ENCODE data around the gene CASD1. TPM values are rescaled to one million over a fixed set of nuclear protein-coding genes. Genes with fewer than 3 reads are reported as not detected.

The CASD1 gene
- total and polyA plus RNA-seq, 2 experiments from 2014 or later = 5.9 to 11.1 TPM

DNA sequence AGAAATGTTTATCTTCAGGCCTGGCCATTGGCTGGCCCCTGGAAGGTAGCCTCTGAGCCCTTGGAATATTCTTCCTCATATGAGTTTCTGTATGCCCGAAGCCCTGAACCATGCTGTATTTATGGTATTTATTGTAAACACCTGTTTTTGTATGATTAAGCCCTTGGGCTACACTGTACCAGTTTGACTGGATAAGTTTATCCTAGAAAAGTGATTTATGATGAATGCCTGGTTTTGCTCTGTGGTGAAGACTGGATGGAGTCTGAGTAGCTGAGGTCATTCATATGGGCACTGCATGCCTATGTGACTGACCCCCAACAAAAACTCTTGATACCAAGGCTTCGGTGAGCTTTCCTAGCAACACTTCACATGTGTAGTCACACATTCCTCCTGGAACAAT is 66.7 kb downstream of the CASD1 start:
- no peaks in the 10 kb centered on the region for H3K9me3 ChIP-seq (ENCODE audit: low read depth)
- peaks cover 10% of the 10 kb centered on the region for H3K4me1 ChIP-seq (ENCODE audit: insufficient read depth)
- no peak for TF ChIP-seq EZH2phosphoT487 (IDR thresholded peaks at IDR 0.05; ENCODE audit: insufficient read depth, low read depth)
- TF ChIP-seq EZH2 (IDR thresholded peaks at IDR 0.05; ENCODE audit: insufficient read depth, poor library complexity, severe bottlenecking) = no peak
- no peak overlapping the region for H3K27ac ChIP-seq
- H3K79me2 ChIP-seq (ENCODE audit: insufficient read depth) = no peaks in the 10 kb centered on the region
- 79 to 88% methylated on average over 2 of the region's 2 CpGs for WGBS, 2 experiments (ENCODE audit: low coverage in 1 of 2, low lambda C conversion rate in 2 of 2, missing lambda C conversion rate in 2 of 2)
- H3K4me2 ChIP-seq (ENCODE audit: unreplicated experiment) = no peak overlapping the region
- H4K20me1 ChIP-seq (ENCODE audit: insufficient read depth) = no peaks in the 10 kb centered on the region
- in situ Hi-C loops (cut with MboI) = no loop called here
- H3F3A ChIP-seq (ENCODE audit: insufficient read depth) = peaks cover 7% of the 10 kb centered on the region; the same call in 1 of the 2 replicates
- H2AFZ ChIP-seq = no peak overlapping the region
- 0 out of 2 replicates have a peak, but pooled peaks cover 3% of the 10 kb centered on the region for H3K9me2 ChIP-seq (ENCODE audit: insufficient read depth)
- DNase-seq = no peak
- H3K9ac ChIP-seq = no peak overlapping the region
- H3K4me3 ChIP-seq = no peak overlapping the region
- H3K36me3 ChIP-seq (ENCODE audit: low read depth) = no peaks in the 10 kb centered on the region
- no peaks in the 10 kb centered on the region for H3K27me3 ChIP-seq (replicated peaks; ENCODE audit: insufficient read depth)

DNA sequence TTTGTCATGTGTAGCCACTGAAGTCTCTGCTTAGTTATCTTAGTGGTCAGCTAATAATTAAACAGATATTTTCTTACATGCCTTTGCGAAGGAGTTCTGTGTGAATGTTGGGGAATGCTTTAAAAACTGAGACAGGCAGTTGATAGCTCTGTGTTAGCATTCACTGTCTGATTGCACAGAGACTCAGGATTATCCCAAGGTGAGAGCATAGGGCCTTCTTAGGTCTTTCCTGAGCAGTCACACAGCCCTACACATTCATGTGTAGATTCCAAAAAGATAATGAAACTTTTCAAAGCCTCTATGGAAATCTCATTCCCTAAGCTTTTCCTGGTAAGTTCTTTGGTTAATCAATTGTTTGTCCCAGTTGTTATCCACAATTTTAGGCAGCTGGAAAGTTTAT is 67.7 kb downstream of the CASD1 start:
- DNase-seq = no peak
- Histone ChIP-seq H3K27me3 (replicated peaks; ENCODE audit: insufficient read depth) (no peaks in the 10 kb centered on the region), H3K79me2 (ENCODE audit: insufficient read depth) (no peaks in the 10 kb centered on the region)

DNA sequence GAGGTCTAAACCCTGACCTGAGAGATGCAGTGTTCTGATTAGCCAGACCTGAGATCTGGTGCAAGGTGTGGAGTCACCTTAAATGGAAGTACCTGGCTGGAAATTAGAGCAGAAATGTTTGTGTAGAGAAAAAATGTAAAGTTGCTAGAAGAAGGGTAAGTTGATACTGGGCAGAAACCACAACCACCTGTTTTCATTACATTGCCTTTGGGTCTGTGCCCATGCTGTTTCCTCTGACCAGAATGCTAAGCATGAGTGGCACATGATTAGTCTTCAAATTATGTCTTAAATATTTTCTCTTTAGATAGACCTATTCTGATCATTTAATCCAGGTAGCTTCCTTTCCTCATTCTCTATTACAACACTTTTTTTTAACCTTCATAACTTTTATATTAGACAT is 69.0 kb downstream of the CASD1 start:
- Histone ChIP-seq H3F3A (ENCODE audit: insufficient read depth) (peaks cover 7% of the 10 kb centered on the region; the same call in 1 of the 2 replicates), H3K27me3 (replicated peaks; ENCODE audit: insufficient read depth) (no peaks in the 10 kb centered on the region), H3K79me2 (ENCODE audit: insufficient read depth) (no peaks in the 10 kb centered on the region), H3K4me2 (ENCODE audit: unreplicated experiment) (no peak overlapping the region), H3K9me2 (ENCODE audit: insufficient read depth) (0 out of 2 replicates have a peak, but pooled peaks cover 3% of the 10 kb centered on the region), H3K27ac (no peak overlapping the region), H3K9me3 (ENCODE audit: low read depth) (no peaks in the 10 kb centered on the region), H3K4me3 (no peak overlapping the region), H4K20me1 (ENCODE audit: insufficient read depth) (no peaks in the 10 kb centered on the region), H2AFZ (no peak overlapping the region), H3K4me1 (ENCODE audit: insufficient read depth) (peaks cover 10% of the 10 kb centered on the region), H3K9ac (no peak overlapping the region), H3K36me3 (ENCODE audit: low read depth) (no peaks in the 10 kb centered on the region)
- no peak for DNase-seq
- TF ChIP-seq EZH2 (IDR thresholded peaks at IDR 0.05; ENCODE audit: insufficient read depth, poor library complexity, severe bottlenecking) = no peak
- TF ChIP-seq EZH2phosphoT487 (IDR thresholded peaks at IDR 0.05; ENCODE audit: insufficient read depth, low read depth) = no peak
- in situ Hi-C loops (cut with MboI) = no loop called here

More for the DNA sequence above, 67.7 kb downstream of the CASD1 start:
- no peak overlapping the region for H3K27ac ChIP-seq
- H3K4me2 ChIP-seq (ENCODE audit: unreplicated experiment) = no peak overlapping the region
- TF ChIP-seq EZH2 (IDR thresholded peaks at IDR 0.05; ENCODE audit: insufficient read depth, poor library complexity, severe bottlenecking) = no peak
- TF ChIP-seq EZH2phosphoT487 (IDR thresholded peaks at IDR 0.05; ENCODE audit: insufficient read depth, low read depth) = no peak
- 0 out of 2 replicates have a peak, but pooled peaks cover 3% of the 10 kb centered on the region for H3K9me2 ChIP-seq (ENCODE audit: insufficient read depth)
- no peaks in the 10 kb centered on the region for H3K9me3 ChIP-seq (ENCODE audit: low read depth)
- in situ Hi-C loops (cut with MboI) = no loop called here
- 92 to 95% methylated on average over 1 of the region's 1 CpG for WGBS, 2 experiments (ENCODE audit: low coverage in 1 of 2, low lambda C conversion rate in 2 of 2, missing lambda C conversion rate in 2 of 2)
- peaks cover 7% of the 10 kb centered on the region; the same call in 1 of the 2 replicates for H3F3A ChIP-seq (ENCODE audit: insufficient read depth)
- peaks cover 10% of the 10 kb centered on the region for H3K4me1 ChIP-seq (ENCODE audit: insufficient read depth)
- no peak overlapping the region for H3K9ac ChIP-seq
- no peak overlapping the region for H3K4me3 ChIP-seq
- no peaks in the 10 kb centered on the region for H3K36me3 ChIP-seq (ENCODE audit: low read depth)
- H2AFZ ChIP-seq = no peak overlapping the region
- no peaks in the 10 kb centered on the region for H4K20me1 ChIP-seq (ENCODE audit: insufficient read depth)

DNA sequence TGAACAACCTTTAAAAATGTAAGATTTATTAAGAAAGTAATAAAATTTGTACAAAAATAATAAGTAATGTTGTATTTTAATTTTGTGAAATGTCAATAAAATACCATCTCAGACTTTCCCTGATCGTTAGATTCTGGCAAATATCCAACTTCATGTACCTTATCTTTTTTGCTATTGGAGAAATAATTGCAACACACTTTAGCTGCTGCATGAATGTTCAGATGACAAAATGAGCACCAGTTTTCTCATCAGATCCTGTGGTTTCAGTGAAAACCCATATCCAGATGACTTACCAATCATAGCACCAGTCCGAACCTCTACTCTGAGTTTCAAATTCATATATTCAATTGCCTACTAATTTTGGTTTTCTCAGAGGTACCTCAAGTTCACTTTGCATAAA is 69.9 kb downstream of the CASD1 start:
- H4K20me1 ChIP-seq (ENCODE audit: insufficient read depth) = no peaks in the 10 kb centered on the region
- no peak overlapping the region for H3K9ac ChIP-seq
- H3K9me2 ChIP-seq (ENCODE audit: insufficient read depth) = 0 out of 2 replicates have a peak, but pooled peaks cover 3% of the 10 kb centered on the region
- no peaks in the 10 kb centered on the region for H3K27me3 ChIP-seq (replicated peaks; ENCODE audit: insufficient read depth)
- no peaks in the 10 kb centered on the region for H3K36me3 ChIP-seq (ENCODE audit: low read depth)
- no peak overlapping the region for H2AFZ ChIP-seq
- peaks cover 10% of the 10 kb centered on the region for H3K4me1 ChIP-seq (ENCODE audit: insufficient read depth)
- H3K79me2 ChIP-seq (ENCODE audit: insufficient read depth) = no peaks in the 10 kb centered on the region
- H3K27ac ChIP-seq = no peak overlapping the region
- TF ChIP-seq EZH2 (IDR thresholded peaks at IDR 0.05; ENCODE audit: insufficient read depth, poor library complexity, severe bottlenecking) (no peak), EZH2phosphoT487 (IDR thresholded peaks at IDR 0.05; ENCODE audit: insufficient read depth, low read depth) (no peak)
- H3K9me3 ChIP-seq (ENCODE audit: low read depth) = no peaks in the 10 kb centered on the region
- DNase-seq = no peak
- H3K4me2 ChIP-seq (ENCODE audit: unreplicated experiment) = no peak overlapping the region
- H3F3A ChIP-seq (ENCODE audit: insufficient read depth) = peaks cover 7% of the 10 kb centered on the region; the same call in 1 of the 2 replicates
- H3K4me3 ChIP-seq = no peak overlapping the region
- WGBS, 2 experiments (ENCODE audit: low coverage in 1 of 2, low lambda C conversion rate in 2 of 2, missing lambda C conversion rate in 2 of 2) = 97 to 98% methylated on average over 2 of the region's 2 CpGs
- in situ Hi-C loops (cut with MboI) = no loop called here

DNA sequence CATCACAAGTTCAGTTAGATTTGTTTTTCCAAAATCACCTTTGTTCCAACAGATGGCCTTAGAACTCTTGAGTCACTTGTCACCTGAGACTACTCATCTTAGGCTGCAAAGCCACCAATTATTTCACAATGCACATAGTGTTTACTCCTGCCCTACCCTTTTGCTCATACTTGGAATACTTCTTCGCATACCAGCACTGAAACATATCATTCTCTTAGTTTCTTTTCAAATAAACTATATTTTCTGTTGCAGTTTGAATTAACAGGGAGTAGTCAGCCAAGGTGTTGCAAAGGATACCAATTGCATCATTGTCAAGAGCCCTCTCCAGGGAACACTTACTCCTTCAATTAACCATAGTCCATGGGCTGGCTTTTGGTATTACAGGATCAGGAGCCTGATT is 71.0 kb downstream of the CASD1 start:
- Histone ChIP-seq H3K79me2 (ENCODE audit: insufficient read depth) (no peaks in the 10 kb centered on the region), H3K27me3 (replicated peaks; ENCODE audit: insufficient read depth) (no peaks in the 10 kb centered on the region), H3F3A (ENCODE audit: insufficient read depth) (peaks cover 7% of the 10 kb centered on the region; the same call in 1 of the 2 replicates), H4K20me1 (ENCODE audit: insufficient read depth) (no peaks in the 10 kb centered on the region), H3K9me3 (ENCODE audit: low read depth) (no peaks in the 10 kb centered on the region), H3K27ac (no peak overlapping the region), H3K36me3 (ENCODE audit: low read depth) (no peaks in the 10 kb centered on the region), H3K4me3 (no peak overlapping the region), H2AFZ (no peak overlapping the region), H3K4me2 (ENCODE audit: unreplicated experiment) (no peak overlapping the region), H3K9me2 (ENCODE audit: insufficient read depth) (0 out of 2 replicates have a peak, but pooled peaks cover 3% of the 10 kb centered on the region), H3K4me1 (ENCODE audit: insufficient read depth) (peaks cover 10% of the 10 kb centered on the region), H3K9ac (no peak overlapping the region)
- peak; percentile 22 for DNase-seq
- 84 to 88% methylated on average over 1 of the region's 1 CpG for whole genome bisulfite sequencing, 2 experiments (ENCODE audit: low coverage in 1 of 2, low lambda C conversion rate in 2 of 2, missing lambda C conversion rate in 2 of 2)
- TF ChIP-seq EZH2phosphoT487 (IDR thresholded peaks at IDR 0.05; ENCODE audit: insufficient read depth, low read depth) (no peak), EZH2 (IDR thresholded peaks at IDR 0.05; ENCODE audit: insufficient read depth, poor library complexity, severe bottlenecking) (no peak)
- in situ Hi-C loops (cut with MboI) = no loop called here
